Globus pallidus (tissue), 1 donor: ENCODE results near the gene RBMX2.

Experiments used
- DNase-seq: peaks from one replicate; pipeline ENCODE4 v3.0.0-alpha.2; 2015; ENCODE audit warnings: low spot score

Gene RBMX2

DNA sequence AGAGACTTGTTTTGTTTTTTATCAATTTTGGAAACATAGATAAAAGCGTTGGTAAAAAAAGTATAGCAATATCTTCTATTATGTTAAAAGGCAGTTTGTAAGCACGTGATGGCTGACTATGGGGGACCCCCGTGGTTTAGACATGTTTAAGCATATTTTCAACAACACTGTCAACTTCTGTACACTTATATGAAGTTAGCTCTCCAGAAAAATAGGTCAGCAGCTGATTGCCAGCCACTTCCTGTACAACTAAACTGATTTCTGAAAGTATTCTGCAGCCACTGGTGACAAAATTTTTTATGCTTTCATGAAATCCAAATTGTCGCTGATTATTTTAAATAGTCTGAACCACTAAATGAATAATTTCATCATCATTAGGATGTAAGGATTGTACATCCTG is 45.2 kb downstream of the RBMX2 start:
- DNase-seq: no peak
